AG04450 (cell line): ENCODE data around the gene ACTL10. TPM values are rescaled to one million over a fixed set of nuclear protein-coding genes. Genes with fewer than 3 reads are reported as not detected.

Experiments
- CTCF ChIA-PET: fragments of 300-600, 350-600 bp; formaldehyde crosslinking; extraction: SDS; loops from one replicate; lab custom pipeline; 2022; ENCODE audit warnings: antibody characterized with exemption, inconsistent platforms; lab: Charles Lee
- POLR2A ChIA-PET: fragments of 350-600 bp; formaldehyde crosslinking; extraction: SDS; loops from one replicate; lab custom pipeline; 2021; ENCODE audit warnings: antibody characterized with exemption, inconsistent platforms; lab: Yijun Ruan, JAX
- DNase-seq: peaks from one replicate; pipeline ENCODE4 v3.0.0-alpha.2; 2011; ENCODE audit warnings: low read depth, low spot score
- H3K27ac ChIP-seq: one replicate; pipeline ENCODE4 v1.5.1; 2012; ENCODE audit warnings: low read depth, low read length, control low read depth
- H3K27me3 ChIP-seq: one replicate; pipeline ENCODE4 v1.6.0; 2012; ENCODE audit warnings: low read length; ENCODE audit not compliant: control insufficient read depth, insufficient read depth
- H3K4me3 ChIP-seq: 2 replicates; pipeline ENCODE4 v1.5.1; 2011; ENCODE audit warnings: mild to moderate bottlenecking, low read depth, low read length, control low read depth
- H3K9me3 ChIP-seq: 2 replicates; pipeline ENCODE4 v1.5.1; 2012; ENCODE audit warnings: low read length; ENCODE audit not compliant: control insufficient read depth, insufficient read depth
- polyA plus RNA-seq: library from polyadenylated mRNA; depleted of rRNA; stranded (reverse); fragments of >200 nt; gene quantifications from 2 replicates; pipeline ENCODE4 v1.2.3, GENCODE V29; 2011
- TF ChIP-seq, protein P1 (sequence below): IDR thresholded peaks from 2 replicates; pipeline ENCODE4 v1.5.1; 2011; ENCODE audit warnings: low read depth, low read length, control low read depth, inconsistent platforms

The ACTL10 gene
- polyA plus RNA-seq, 1 experiment = 0.41 TPM

DNA sequence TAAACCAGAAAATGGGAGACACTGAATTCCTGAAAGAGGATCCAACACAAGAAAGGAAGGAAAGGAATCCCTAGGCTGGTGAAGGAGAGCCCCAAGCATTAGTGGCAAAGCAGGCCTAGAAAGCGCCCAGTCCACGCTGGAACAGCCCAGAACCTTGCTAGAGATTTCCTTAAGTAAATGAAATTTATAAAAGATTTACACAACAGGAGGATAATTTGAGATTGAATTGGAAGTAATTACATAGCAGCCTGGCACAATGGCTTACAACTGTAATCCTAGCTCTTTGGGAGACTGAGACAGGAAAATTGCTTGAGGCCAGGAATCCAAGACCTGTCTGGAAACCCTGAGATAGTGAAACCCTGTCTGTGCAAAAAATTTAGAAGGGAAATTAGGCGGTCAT, 31.4 kb upstream of the ACTL10 start:
- CTCF ChIA-PET = no interaction called here
- POLR2A ChIA-PET = no interaction called here
- Histone ChIP-seq H3K4me3 (no peak overlapping the region), H3K27ac (no peak overlapping the region), H3K9me3 (no peaks in the 10 kb centered on the region), H3K27me3 (no peaks in the 10 kb centered on the region)
- DNase-seq = no peak
- TF ChIP-seq, protein P1, sequence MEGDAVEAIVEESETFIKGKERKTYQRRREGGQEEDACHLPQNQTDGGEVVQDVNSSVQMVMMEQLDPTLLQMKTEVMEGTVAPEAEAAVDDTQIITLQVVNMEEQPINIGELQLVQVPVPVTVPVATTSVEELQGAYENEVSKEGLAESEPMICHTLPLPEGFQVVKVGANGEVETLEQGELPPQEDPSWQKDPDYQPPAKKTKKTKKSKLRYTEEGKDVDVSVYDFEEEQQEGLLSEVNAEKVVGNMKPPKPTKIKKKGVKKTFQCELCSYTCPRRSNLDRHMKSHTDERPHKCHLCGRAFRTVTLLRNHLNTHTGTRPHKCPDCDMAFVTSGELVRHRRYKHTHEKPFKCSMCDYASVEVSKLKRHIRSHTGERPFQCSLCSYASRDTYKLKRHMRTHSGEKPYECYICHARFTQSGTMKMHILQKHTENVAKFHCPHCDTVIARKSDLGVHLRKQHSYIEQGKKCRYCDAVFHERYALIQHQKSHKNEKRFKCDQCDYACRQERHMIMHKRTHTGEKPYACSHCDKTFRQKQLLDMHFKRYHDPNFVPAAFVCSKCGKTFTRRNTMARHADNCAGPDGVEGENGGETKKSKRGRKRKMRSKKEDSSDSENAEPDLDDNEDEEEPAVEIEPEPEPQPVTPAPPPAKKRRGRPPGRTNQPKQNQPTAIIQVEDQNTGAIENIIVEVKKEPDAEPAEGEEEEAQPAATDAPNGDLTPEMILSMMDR = no peak

DNA sequence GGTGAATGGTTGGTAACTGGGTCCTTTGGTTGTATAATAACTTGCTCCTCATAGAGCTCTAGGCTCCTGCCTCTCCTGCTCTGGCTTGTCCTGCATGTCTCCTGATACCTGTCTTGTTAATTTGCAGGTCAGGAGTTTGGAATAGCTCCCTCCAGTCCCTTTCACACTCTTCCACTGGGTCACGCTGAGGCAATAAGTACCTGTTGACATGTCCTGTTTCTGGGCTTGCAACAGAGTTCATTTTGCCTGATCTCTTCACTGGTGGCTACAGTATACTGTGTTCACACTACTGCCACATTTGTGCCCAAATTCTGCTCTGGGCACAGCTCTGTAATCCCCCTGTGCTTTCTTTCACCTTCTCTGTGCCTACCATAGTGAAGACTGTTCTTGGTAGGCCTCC, 30.0 kb upstream of the ACTL10 start:
- Histone ChIP-seq H3K4me3 (no peak overlapping the region), H3K27ac (no peak overlapping the region), H3K9me3 (no peaks in the 10 kb centered on the region), H3K27me3 (no peaks in the 10 kb centered on the region)
- POLR2A ChIA-PET = no interaction called here
- TF ChIP-seq, protein P1 = no peak
- CTCF ChIA-PET = no interaction called here
- no peak for DNase-seq

DNA sequence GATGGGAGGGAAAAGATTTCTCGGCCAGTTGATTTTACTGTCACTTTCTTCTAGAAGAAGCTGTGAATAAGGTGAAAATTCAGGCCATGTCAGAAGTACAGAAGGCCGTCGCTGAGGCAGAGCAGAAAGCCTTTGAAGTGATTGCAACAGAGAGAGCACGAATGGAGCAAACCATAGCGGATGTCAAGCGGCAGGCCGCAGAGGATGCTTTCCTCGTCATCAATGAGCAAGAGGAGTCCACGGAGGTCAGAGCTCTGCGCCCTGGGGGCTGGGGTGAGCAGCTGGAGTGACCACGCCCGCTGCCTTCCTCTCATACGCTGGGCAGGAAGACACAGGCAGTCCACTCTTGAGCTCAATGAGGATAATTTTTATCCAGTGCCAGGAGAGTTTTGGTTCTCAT, 26.5 kb upstream of the ACTL10 start:
- Histone ChIP-seq H3K4me3 (no peak overlapping the region), H3K9me3 (no peaks in the 10 kb centered on the region), H3K27me3 (no peaks in the 10 kb centered on the region), H3K27ac (no peak overlapping the region)
- ChIA-PET POLR2A (no interaction called here), CTCF (no interaction called here)
- DNase-seq = no peak
- TF ChIP-seq, protein P1 = no peak

DNA sequence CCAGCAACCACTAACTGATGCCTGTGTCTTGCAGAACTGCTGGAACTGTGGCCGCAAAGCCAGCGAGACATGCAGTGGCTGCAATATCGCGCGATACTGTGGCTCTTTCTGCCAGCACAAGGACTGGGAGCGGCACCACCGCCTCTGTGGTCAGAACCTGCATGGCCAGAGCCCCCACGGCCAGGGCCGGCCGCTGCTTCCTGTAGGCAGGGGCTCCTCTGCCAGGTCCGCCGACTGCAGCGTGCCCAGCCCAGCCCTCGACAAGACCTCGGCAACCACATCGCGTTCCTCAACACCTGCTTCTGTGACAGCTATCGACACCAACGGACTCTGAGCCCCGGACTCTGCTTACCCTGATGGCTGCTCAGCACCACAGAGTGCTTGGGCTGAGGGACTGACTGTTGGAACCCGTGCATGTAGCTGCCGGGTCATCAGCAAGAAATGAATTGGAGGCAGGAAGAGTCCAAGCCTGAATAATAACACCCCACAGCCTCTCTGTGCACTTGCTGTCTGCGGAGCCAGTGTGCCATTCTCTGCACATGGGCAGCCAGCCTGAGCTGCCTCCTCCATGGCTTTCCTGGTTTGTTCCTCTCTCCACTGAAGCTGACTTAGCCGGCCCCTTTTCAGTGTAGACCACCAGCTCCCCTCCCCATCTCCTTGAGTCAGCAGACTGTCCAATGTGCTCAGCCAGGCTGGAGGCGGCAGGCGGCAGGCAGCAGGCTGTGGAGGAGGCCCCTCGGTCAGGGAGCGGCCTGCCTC, 22.3 kb upstream of the ACTL10 start:
- DNase-seq = no peak
- H3K4me3 ChIP-seq = no peak overlapping the region
- H3K27me3 ChIP-seq = no peaks in the 10 kb centered on the region
- TF ChIP-seq, protein P1 = no peak
- ChIA-PET CTCF (no interaction called here), POLR2A (no interaction called here)
- no peak overlapping the region for H3K27ac ChIP-seq
- H3K9me3 ChIP-seq = no peaks in the 10 kb centered on the region

DNA sequence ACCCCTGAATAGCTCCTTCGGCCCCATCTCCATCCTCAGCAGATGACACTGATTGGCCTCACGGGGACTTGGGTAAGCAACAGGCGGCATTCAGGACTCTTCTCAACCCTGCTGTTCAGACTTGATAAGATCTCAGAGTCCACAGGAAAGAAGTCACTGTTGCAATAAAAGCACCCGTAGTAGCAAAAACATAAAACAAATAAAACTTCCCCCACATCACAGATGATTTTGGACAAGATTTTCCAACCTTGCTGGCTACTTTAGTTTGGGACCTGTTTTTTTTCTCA, 21.7 kb upstream of the ACTL10 start:
- TF ChIP-seq, protein P1 = no peak
- no peak for DNase-seq
- Histone ChIP-seq H3K4me3 (no peak overlapping the region), H3K9me3 (no peaks in the 10 kb centered on the region), H3K27ac (no peak overlapping the region), H3K27me3 (no peaks in the 10 kb centered on the region)
- POLR2A ChIA-PET = no interaction called here
- CTCF ChIA-PET = no interaction called here
